ENCODE measurements around the gene NUAK1.

GRCh38 chr12:106096376-106096775, 42.4 kb downstream of the NUAK1 start:
- TF ChIP-seq, protein P1, sequence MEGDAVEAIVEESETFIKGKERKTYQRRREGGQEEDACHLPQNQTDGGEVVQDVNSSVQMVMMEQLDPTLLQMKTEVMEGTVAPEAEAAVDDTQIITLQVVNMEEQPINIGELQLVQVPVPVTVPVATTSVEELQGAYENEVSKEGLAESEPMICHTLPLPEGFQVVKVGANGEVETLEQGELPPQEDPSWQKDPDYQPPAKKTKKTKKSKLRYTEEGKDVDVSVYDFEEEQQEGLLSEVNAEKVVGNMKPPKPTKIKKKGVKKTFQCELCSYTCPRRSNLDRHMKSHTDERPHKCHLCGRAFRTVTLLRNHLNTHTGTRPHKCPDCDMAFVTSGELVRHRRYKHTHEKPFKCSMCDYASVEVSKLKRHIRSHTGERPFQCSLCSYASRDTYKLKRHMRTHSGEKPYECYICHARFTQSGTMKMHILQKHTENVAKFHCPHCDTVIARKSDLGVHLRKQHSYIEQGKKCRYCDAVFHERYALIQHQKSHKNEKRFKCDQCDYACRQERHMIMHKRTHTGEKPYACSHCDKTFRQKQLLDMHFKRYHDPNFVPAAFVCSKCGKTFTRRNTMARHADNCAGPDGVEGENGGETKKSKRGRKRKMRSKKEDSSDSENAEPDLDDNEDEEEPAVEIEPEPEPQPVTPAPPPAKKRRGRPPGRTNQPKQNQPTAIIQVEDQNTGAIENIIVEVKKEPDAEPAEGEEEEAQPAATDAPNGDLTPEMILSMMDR (conservative IDR thresholded peaks at IDR 0.05), result no peak
- TF ChIP-seq ZFX (IDR thresholded peaks at IDR 0.05), result no peak

Measured in C4-2B (cell line).